ENCODE data around the gene WFDC5.
A peak's percentile ranks its signal among the peaks of the same experiment; 100 is the strongest.

WFDC5 gene

DNA sequence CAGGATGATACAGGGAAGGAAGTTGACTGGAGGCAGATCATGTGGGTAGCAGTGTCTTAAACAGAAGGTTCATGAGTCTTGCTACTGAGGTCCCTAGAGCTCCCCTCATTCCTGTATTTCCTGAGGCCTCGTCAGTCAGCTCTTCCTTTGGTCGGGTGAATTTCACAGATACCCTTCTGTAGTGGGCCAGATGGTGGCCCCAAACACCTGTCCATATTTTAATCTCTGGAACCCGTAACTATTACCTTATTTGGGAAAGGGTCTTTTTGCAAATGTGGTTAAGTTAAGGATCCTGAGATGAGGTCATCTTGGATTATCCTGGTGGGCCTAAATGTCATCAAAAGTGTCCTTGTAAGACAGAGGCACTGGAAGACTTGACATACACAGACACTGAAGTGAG, 23.6 kb downstream of the WFDC5 start:
- no peak overlapping the region for H3K4me3 ChIP-seq (ENCODE audit: low read length)
- TF ChIP-seq CTCF (IDR thresholded peaks at IDR 0.05; ENCODE audit: insufficient read depth, low read depth, low read length, missing control alignments) = no peak
- no peak for DNase-seq (ENCODE audit: low read depth)

DNA sequence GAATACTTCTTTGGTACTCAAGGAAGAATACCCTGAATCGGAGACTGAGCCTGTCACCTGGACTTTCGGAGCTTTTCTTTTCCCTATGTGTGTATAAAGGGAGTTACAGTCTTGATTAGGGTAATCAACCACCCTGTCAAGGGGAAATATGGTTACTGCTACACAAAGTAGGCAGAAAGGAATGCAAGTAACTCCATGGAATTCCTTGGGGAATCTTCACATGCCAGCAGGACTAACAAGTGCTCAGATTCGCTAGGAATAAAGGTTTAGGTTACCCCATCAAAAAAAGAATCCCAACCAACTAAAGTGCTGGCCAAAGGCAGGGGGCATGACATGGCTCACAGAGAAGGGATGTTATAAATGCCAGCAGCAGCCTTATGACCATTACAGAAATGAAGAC, 24.5 kb downstream of the WFDC5 start:
- no peak for TF ChIP-seq CTCF (IDR thresholded peaks at IDR 0.05; ENCODE audit: insufficient read depth, low read depth, low read length, missing control alignments)
- DNase-seq (ENCODE audit: low read depth) = no peak

DNA sequence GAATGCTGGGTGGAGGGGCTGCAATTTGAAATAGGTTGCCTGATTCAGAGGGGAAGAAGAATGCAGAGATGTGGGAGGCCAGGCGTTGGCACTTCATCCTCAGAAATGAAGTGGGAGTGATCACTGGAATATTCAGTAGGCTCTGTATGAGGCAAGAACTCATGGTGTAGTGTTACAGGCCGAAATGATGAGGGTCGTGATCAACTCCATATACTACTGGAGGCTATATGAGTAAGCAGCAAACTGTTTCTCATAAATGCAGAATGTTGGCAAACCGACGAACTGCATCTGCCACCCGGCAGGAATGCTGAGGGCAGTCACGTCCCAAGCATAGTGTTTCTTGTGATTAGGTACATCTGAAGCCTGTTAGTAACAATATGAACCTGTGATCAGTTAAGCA, 26.7 kb downstream of the WFDC5 start:
- peak; percentile 71 for DNase-seq (ENCODE audit: low read depth)
- H3K4me3 ChIP-seq (ENCODE audit: low read length) = no peak overlapping the region
- TF ChIP-seq CTCF (IDR thresholded peaks at IDR 0.05; ENCODE audit: insufficient read depth, low read depth, low read length, missing control alignments) = no peak

More for the DNA sequence above, 24.5 kb downstream of the WFDC5 start:
- no peak overlapping the region for H3K4me3 ChIP-seq (ENCODE audit: low read length)

DNA sequence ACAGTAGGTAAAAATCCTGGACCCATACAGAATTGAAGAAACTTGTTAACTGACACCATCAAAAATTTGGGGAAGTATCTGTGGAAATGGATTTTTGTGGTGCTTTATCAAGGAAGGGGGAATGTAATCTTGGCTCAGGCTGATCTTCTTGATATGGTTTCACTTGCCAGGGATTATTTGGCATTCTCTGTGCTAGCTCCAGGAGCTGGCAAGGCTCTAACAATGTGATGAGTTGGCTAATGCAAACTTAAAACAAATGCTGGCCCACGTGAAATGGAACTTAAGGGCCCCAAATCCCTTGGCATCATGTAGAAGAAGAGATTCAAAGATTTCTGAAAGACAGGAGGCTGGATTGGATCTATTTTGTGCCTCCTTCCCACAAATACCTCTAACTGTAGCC, 27.2 kb downstream of the WFDC5 start:
- H3K4me3 ChIP-seq (ENCODE audit: low read length) = no peak overlapping the region
- no peak for DNase-seq (ENCODE audit: low read depth)
- TF ChIP-seq CTCF (IDR thresholded peaks at IDR 0.05; ENCODE audit: insufficient read depth, low read depth, low read length, missing control alignments) = no peak

- TF ChIP-seq CTCF (IDR thresholded peaks at IDR 0.05; ENCODE audit: insufficient read depth, low read depth, low read length, missing control alignments) = no peak
- DNase-seq (ENCODE audit: low read depth) = no peak
These were observed 27.7 kb downstream of the WFDC5 start for GRCh38 chr20:45087097-45087790.

GRCh38 chr20:45085867-45086266, 29.1 kb downstream of the WFDC5 start:
- no peak for DNase-seq (ENCODE audit: low read depth)
- no peak overlapping the region for H3K4me3 ChIP-seq (ENCODE audit: low read length)
- TF ChIP-seq CTCF (IDR thresholded peaks at IDR 0.05; ENCODE audit: insufficient read depth, low read depth, low read length, missing control alignments) = no peak

More at GRCh38 chr20:45087097-45087790, 27.7 kb downstream of the WFDC5 start:
- no peak overlapping the region for H3K4me3 ChIP-seq (ENCODE audit: low read length)

GRCh38 chr20:45085289-45085688, 29.7 kb downstream of the WFDC5 start:
- DNase-seq (ENCODE audit: low read depth) = no peak
- no peak for TF ChIP-seq CTCF (IDR thresholded peaks at IDR 0.05; ENCODE audit: insufficient read depth, low read depth, low read length, missing control alignments)
- no peak overlapping the region for H3K4me3 ChIP-seq (ENCODE audit: low read length)

All from epithelial cell of esophagus (primary cell).